HG03196 (cell line): ENCODE data around the gene PTPRD.

Source experiments
- ATAC-seq: cut with Tn5 transposase; IDR thresholded peaks from one replicate; pipeline ENCODE4 v1.9.1; 2021; ENCODE audit not compliant: unreplicated experiment

Gene PTPRD

GRCh38 chr9:10204276-10204675 is 408.5 kb downstream of the PTPRD start:
- no peak for ATAC-seq

GRCh38 chr9:10173561-10173960 is 439.2 kb downstream of the PTPRD start:
- ATAC-seq: no peak

GRCh38 chr9:10172476-10172875 is 440.3 kb downstream of the PTPRD start:
- ATAC-seq: no peak

- no peak for ATAC-seq
These were observed 444.6 kb downstream of the PTPRD start for GRCh38 chr9:10168241-10168640.

GRCh38 chr9:10148796-10149195 is 464.0 kb downstream of the PTPRD start:
- no peak for ATAC-seq

GRCh38 chr9:10146517-10147331 is 466.1 kb downstream of the PTPRD start:
- no peak for ATAC-seq

- ATAC-seq: no peak
These were observed 468.4 kb downstream of the PTPRD start for GRCh38 chr9:10144355-10144754.

- no peak for ATAC-seq
These were observed 477.2 kb downstream of the PTPRD start for GRCh38 chr9:10135553-10135952.

- no peak for ATAC-seq
These were observed 478.5 kb downstream of the PTPRD start for GRCh38 chr9:10134266-10134665.

GRCh38 chr9:10130061-10130675 is 482.6 kb downstream of the PTPRD start:
- no peak for ATAC-seq

GRCh38 chr9:10127867-10128266 is 484.9 kb downstream of the PTPRD start:
- ATAC-seq: no peak

- no peak for ATAC-seq
These were observed 500.0 kb downstream of the PTPRD start for GRCh38 chr9:10112798-10113197.

GRCh38 chr9:10112070-10112469 is 500.7 kb downstream of the PTPRD start:
- ATAC-seq: no peak

- no peak for ATAC-seq
These were observed 504.0 kb downstream of the PTPRD start for GRCh38 chr9:10108815-10109214.

GRCh38 chr9:10104774-10105173 is 508.0 kb downstream of the PTPRD start:
- no peak for ATAC-seq

GRCh38 chr9:10095208-10095607 is 517.6 kb downstream of the PTPRD start:
- ATAC-seq: no peak

GRCh38 chr9:10094563-10094962 is 518.2 kb downstream of the PTPRD start:
- ATAC-seq: no peak

GRCh38 chr9:10080012-10080411 is 532.8 kb downstream of the PTPRD start:
- no peak for ATAC-seq

- ATAC-seq: peak; percentile 67
These were observed 533.4 kb downstream of the PTPRD start for GRCh38 chr9:10079284-10079964.

- no peak for ATAC-seq
These were observed 541.2 kb downstream of the PTPRD start for GRCh38 chr9:10071579-10071978.

GRCh38 chr9:10062629-10063395 is 550.0 kb downstream of the PTPRD start:
- no peak for ATAC-seq
